Large intestine (tissue), 3 donors: ENCODE data around the gene SCYGR1. TPM values are rescaled to one million over a fixed set of nuclear protein-coding genes. Genes with fewer than 3 reads are reported as not detected.
A peak's percentile ranks its signal among the peaks of the same experiment; 100 is the strongest.

Experiments used
- DNase-seq, 2 donors: peaks; one replicate each; pipeline versions ENCODE4 v3.0.0 to v3.0.0-alpha.2; 2013
- H3K27ac ChIP-seq: one replicate; pipeline ENCODE4 v1.5.1; 2013; ENCODE audit warnings: low read length
- H3K27me3 ChIP-seq: 2 replicates; pipeline ENCODE4 v1.6.1; 2013; ENCODE audit warnings: low read length; ENCODE audit not compliant: control insufficient read depth, insufficient read depth
- H3K36me3 ChIP-seq: 2 replicates; pipeline ENCODE4 v1.6.1; 2013; ENCODE audit warnings: low read length; ENCODE audit not compliant: control insufficient read depth, insufficient read depth
- H3K4me1 ChIP-seq: one replicate; pipeline ENCODE4 v1.6.1; 2013; ENCODE audit warnings: low read length; ENCODE audit not compliant: control insufficient read depth, insufficient read depth
- H3K4me3 ChIP-seq: one replicate; pipeline ENCODE4 v1.5.1; 2013; ENCODE audit warnings: low read length
- H3K9me3 ChIP-seq: one replicate; pipeline ENCODE4 v1.6.1; 2013; ENCODE audit warnings: mild to moderate bottlenecking, low read depth, low read length, moderate library complexity; ENCODE audit not compliant: control insufficient read depth
- WGBS: methylation state at CpG from one replicate; pipeline ENCODE4 v1.1.5; 2013; ENCODE audit warnings: low lambda C conversion rate; ENCODE audit not compliant: insufficient coverage; 5-methylcytosine and 5-hydroxymethylcytosine counted together
- polyA plus RNA-seq: library from polyadenylated mRNA; unstranded; fragments of 120-200 nt; gene quantifications from one replicate; pipeline ENCODE4 v1.2.1, GENCODE V29; 2013

The SCYGR1 gene
- polyA plus RNA-seq, 1 donor: not detected

DNA sequence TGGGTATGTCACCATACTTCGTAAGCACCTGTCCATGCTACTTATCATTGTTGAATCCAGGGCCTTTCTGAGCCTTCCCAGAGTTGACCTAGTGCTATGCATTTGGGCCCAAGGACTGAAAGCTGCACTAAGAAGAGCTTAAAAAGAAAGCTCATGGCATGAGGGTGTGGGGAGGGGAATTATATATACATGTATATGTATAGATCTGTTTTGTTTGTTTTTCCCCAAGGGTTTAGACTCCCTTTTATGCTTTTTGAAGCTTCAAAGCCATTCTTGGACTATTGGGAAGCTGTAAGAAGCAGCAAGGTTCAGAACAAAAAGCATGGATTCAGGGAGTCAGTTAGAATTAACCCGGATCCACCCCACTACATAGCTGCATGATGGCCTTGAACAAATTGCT lies 39.4 kb downstream of the SCYGR1 start:
- Histone ChIP-seq H3K4me3 (no peak overlapping the region), H3K36me3 (peaks cover 23% of the 10 kb centered on the region), H3K27ac (no peak overlapping the region), H3K27me3 (no peaks in the 10 kb centered on the region), H3K4me1 (no peaks in the 10 kb centered on the region), H3K9me3 (no peaks in the 10 kb centered on the region)
- DNase-seq: no peak
- no CpG with 5 or more reads among the region's 2 CpGs for WGBS

DNA sequence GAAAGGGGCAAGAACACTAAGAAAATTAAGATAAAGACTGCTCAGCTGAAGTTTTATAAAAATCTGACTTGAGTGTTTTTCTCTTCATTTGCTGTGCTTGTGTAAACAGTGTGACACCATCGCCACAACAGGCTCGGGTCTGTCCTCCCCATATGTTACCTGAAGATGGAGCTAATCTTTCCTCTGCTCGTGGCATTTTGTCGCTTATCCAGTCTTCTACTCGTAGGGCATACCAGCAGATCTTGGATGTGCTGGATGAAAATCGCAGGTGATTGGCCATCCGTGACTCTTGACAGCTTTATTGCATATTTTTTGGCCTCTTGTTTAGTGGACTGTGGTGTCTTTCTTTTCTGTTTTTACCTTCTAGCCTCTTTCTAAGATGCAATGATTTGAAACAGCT lies 40.6 kb downstream of the SCYGR1 start:
- WGBS: 70% methylated on average over 2 of the region's 7 CpGs
- Histone ChIP-seq H3K9me3 (no peaks in the 10 kb centered on the region), H3K36me3 (peaks cover 26% of the 10 kb centered on the region), H3K4me1 (no peaks in the 10 kb centered on the region), H3K4me3 (no peak overlapping the region), H3K27me3 (no peaks in the 10 kb centered on the region), H3K27ac (no peak overlapping the region)
- no peak for DNase-seq

DNA sequence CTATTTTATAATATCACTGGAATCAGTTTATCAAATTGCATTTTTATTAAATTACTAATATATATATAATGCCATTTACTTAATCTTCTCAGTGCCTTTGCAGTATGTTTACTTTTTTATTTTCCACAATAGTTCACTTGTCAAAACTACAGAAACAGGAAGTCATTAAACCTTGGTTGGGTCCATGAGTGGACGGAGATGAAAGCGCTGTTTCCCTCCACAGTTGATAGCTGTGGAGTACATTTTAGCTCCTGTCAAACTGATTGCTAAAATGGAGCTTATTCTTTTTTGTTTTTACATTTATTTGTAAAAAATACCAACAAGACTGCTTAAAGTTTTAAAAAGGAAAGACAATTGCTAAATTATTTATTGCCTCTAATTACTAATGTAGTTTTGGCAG lies 43.5 kb downstream of the SCYGR1 start:
- WGBS: no CpG with 5 or more reads among the region's 2 CpGs
- Histone ChIP-seq H3K4me1 (no peaks in the 10 kb centered on the region), H3K36me3 (peaks cover 23% of the 10 kb centered on the region), H3K9me3 (no peaks in the 10 kb centered on the region), H3K27me3 (no peaks in the 10 kb centered on the region), H3K4me3 (no peak overlapping the region), H3K27ac (no peak overlapping the region)
- DNase-seq: no peak

DNA sequence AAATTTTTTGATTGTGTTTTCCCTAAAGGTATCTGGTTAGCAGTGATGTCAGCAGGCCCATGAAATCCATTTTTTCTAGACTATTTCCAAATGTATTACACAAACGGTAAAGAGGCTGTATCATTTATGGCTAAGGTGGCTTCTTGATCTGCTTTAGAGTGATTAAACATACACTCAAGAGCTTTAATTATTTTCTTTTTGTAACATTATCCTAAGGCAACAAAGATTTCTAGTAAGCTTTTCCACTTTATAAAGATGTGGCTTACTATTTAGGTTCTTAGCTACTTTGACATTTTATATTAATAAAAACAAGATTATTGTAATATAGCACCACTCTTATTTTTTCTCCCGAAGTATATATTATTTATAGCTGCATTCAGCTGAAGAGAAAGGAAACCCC lies 46.2 kb downstream of the SCYGR1 start:
- Histone ChIP-seq H3K27me3 (no peaks in the 10 kb centered on the region), H3K36me3 (peaks cover 22% of the 10 kb centered on the region), H3K9me3 (no peaks in the 10 kb centered on the region), H3K27ac (no peak overlapping the region), H3K4me3 (no peak overlapping the region), H3K4me1 (no peaks in the 10 kb centered on the region)
- WGBS: 100% methylated on average over 1 of the region's 2 CpGs
- no peak for DNase-seq

DNA sequence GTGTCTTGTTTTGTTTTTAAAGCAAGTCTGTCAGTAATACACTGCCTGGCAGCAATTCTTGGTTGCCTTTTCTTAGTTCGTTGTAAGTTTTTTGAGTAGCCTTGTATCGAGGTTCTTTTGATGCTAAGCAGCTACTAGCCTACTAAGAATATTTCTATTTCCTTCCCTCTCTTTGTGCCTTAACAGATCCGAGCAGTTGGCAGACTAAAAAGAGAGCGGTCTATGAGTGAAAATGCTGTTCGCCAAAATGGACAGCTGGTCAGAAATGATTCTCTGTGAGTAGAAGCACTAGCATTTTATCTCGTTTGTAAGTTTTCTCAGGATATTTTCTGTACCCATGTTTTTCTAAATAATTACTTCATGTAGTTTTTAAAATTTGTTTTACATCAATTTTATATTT lies 47.6 kb downstream of the SCYGR1 start:
- peaks cover 27% of the 10 kb centered on the region for H3K36me3 ChIP-seq
- DNase-seq: no peak
- 72% methylated on average over 4 of the region's 6 CpGs for WGBS
- no peaks in the 10 kb centered on the region for H3K4me1 ChIP-seq
- no peaks in the 10 kb centered on the region for H3K27me3 ChIP-seq
- H3K9me3 ChIP-seq: no peaks in the 10 kb centered on the region
- no peak overlapping the region for H3K4me3 ChIP-seq
- no peak overlapping the region for H3K27ac ChIP-seq

DNA sequence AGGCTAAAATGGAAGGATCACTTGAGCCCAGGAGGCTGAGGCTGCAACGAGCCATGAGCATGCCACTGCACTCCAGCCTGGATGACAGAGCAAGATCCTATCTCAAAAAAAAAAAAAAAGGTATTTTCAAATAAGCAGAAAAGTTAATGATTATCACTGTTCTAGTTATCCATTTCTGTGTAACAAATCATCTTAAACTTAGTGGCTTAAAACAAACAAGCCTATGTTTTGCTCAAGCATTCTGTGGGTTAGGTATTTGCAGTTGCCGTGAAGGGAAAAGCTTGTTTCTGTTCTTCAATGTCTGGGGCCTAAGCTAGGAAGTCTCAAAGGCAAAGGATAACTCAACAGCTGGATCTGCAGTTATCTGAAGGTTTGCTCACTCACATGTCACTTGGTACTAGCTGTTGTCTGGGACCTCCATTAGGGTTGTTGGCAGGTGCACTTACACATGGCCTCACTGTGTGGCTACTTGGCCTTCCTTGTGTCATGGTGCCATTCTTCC lies 48.6 kb downstream of the SCYGR1 start:
- peak in 1 of 2 donors; percentile 46 for DNase-seq
- Histone ChIP-seq H3K9me3 (no peaks in the 10 kb centered on the region), H3K36me3 (peaks cover 33% of the 10 kb centered on the region), H3K4me3 (no peak overlapping the region), H3K27ac (no peak overlapping the region), H3K27me3 (no peaks in the 10 kb centered on the region), H3K4me1 (no peaks in the 10 kb centered on the region)
- WGBS: 33% methylated on average over 1 of the region's 2 CpGs

Other genes with a start within 250 kb of the SCYGR1 start
- 0.22 TPM for gene COL4A4, start 223.7 kb downstream of the SCYGR1 start, polyA plus RNA-seq
- 0.19 TPM for gene COL4A3, start 223.3 kb downstream of the SCYGR1 start, polyA plus RNA-seq
- gene MFF, start 62.7 kb downstream of the SCYGR1 start, polyA plus RNA-seq: 87.3 TPM
- gene TM4SF20, start 8.6 kb downstream of the SCYGR1 start, polyA plus RNA-seq: 171 TPM
- gene AGFG1, start 84.2 kb upstream of the SCYGR1 start, polyA plus RNA-seq: 113 TPM
- gene SCYGR2, start 210.9 kb upstream of the SCYGR1 start, polyA plus RNA-seq: not detected
- not detected for gene SCYGR3, start 226.9 kb upstream of the SCYGR1 start, polyA plus RNA-seq
- 0.03 TPM for gene SCYGR4, start 229.5 kb upstream of the SCYGR1 start, polyA plus RNA-seq